ES-I3 (cell line): Measurements from ENCODE around the gene NRXN3.

Experiments used
- H3K36me3 ChIP-seq: 2 replicates; pipeline ENCODE4 v1.6.1; 2013; ENCODE audit warnings: mild to moderate bottlenecking, low read length, control low read depth, moderate library complexity; ENCODE audit not compliant: insufficient read depth
- H3K4me1 ChIP-seq: 2 replicates; pipeline ENCODE4 v1.6.1; 2013; ENCODE audit warnings: mild to moderate bottlenecking, control low read depth, low read length; ENCODE audit not compliant: insufficient read depth
- H3K9ac ChIP-seq: 2 replicates; pipeline ENCODE4 v1.6.1; 2013; ENCODE audit warnings: low read depth, mild to moderate bottlenecking, low read length, moderate library complexity
- H3K9me3 ChIP-seq: 2 replicates; pipeline ENCODE4 v1.6.1; 2013; ENCODE audit warnings: mild to moderate bottlenecking, low read length, moderate library complexity; ENCODE audit not compliant: control insufficient read depth, insufficient read depth

The NRXN3 gene

GRCh38 chr14:79728331-79728730 is 1558.2 kb downstream of the NRXN3 start:
- Histone ChIP-seq H3K4me1 (no peaks in the 10 kb centered on the region), H3K36me3 (no peaks in the 10 kb centered on the region), H3K9ac (no peak overlapping the region), H3K9me3 (no peaks in the 10 kb centered on the region)

- no peaks in the 10 kb centered on the region for H3K36me3 ChIP-seq
- no peak overlapping the region for H3K9ac ChIP-seq
- no peaks in the 10 kb centered on the region for H3K9me3 ChIP-seq
- H3K4me1 ChIP-seq: no peaks in the 10 kb centered on the region
Observed at GRCh38 chr14:79729731-79730130, 1559.6 kb downstream of the NRXN3 start.

DNA sequence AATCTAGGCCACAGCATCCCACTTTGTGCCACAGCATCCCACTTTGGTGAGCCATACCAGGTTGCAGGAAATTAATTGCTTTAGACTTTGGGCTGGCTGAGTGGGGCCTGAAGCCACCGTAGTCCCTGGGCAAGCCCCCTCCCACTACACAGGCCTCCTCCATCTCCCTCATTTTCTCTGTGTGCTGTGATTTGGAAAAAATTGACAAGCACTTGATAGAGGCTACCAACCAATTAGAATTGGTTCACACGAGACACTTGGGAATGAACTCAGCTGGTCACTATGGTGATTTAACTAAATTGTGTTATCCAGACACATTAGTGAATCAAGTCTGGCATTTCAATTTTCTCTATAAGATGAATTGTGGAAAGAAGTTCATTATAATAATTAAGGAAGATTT is 1560.0 kb downstream of the NRXN3 start:
- Histone ChIP-seq H3K9ac (no peak overlapping the region), H3K36me3 (no peaks in the 10 kb centered on the region), H3K4me1 (no peaks in the 10 kb centered on the region), H3K9me3 (no peaks in the 10 kb centered on the region)

DNA sequence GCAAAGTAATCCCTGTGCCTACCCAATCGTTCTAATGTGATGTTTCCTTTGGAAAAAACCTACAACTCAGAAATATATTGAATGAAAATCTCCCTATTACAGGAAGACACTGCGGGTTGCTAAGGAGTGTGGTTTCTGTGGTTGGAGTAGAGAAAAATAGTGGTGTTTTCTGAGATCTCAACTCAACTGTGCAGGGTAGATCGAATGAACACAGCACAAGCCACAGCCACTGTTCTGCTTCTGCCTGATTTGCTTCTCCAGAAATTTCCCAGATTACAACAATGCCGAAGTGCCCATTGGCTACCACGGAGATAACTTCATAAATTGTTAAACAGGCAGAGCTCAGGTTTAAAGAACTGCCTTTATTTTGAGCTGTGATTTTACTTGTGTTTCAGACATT is 1560.8 kb downstream of the NRXN3 start:
- Histone ChIP-seq H3K9me3 (no peaks in the 10 kb centered on the region), H3K4me1 (no peaks in the 10 kb centered on the region), H3K9ac (no peak overlapping the region), H3K36me3 (no peaks in the 10 kb centered on the region)

DNA sequence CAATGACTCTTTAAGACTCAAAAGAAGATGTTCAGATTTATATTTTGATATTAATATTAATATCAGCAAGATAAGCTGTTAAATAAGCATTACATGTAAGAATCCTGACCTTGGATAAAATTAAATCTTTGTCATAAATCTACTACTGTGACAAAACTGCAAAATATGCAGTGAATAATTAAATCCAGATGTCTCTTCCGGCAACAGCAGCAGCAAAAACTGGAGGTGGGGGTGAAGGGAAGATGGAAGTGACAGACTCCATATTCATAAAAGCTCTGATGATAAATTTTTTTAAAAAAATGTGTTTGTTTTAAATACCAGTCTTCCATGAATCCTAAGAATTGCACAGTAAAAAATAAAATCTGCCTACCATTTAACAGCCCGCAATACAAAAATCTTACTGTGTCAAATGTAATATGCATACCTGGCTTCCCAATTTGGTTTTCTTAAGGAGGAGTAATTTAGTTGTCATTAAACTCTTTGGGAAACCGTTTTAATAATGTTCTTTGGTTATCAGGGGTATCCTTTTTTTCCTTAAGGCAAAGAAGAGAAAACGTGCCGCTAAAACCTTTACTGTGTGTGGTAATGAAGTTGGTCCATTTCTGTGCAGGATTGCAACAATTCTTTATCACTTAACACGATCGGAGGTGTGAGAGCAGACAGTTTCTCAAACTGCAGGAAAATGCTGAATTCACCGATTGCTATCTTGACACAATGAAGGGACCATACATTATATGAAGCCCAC is 1562.9 kb downstream of the NRXN3 start:
- H3K36me3 ChIP-seq: no peaks in the 10 kb centered on the region
- H3K9me3 ChIP-seq: peaks cover 8% of the 10 kb centered on the region

GRCh38 chr14:79734151-79734550 is 1564.0 kb downstream of the NRXN3 start:
- H3K4me1 ChIP-seq: no peaks in the 10 kb centered on the region
- H3K36me3 ChIP-seq: no peaks in the 10 kb centered on the region
- H3K9ac ChIP-seq: no peak overlapping the region
- peaks cover 8% of the 10 kb centered on the region for H3K9me3 ChIP-seq

More for the DNA sequence above, 1562.9 kb downstream of the NRXN3 start:
- H3K9ac ChIP-seq: no peak overlapping the region
- no peaks in the 10 kb centered on the region for H3K4me1 ChIP-seq

DNA sequence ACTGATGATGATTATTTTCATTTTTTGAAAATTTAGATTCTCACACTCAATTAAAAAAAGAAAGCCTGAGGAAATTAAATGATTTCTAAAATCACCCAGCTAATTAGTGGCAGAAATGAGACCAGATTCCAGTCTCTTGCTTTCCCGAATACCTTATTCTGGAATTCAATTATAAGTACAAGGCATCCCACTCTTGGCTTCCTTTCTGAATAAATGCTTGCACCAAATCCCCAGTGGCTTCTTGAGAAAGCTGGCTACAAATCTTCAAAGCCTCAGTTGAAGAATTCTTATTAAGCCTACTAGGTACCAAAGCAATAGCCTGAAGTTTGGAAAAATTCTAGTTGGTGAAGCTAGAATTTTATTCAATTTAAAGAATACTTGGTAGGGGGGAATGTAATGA is 1564.5 kb downstream of the NRXN3 start:
- Histone ChIP-seq H3K36me3 (no peaks in the 10 kb centered on the region), H3K9me3 (peaks cover 8% of the 10 kb centered on the region), H3K9ac (no peak overlapping the region), H3K4me1 (no peaks in the 10 kb centered on the region)

- H3K9me3 ChIP-seq: peaks cover 8% of the 10 kb centered on the region
- no peak overlapping the region for H3K9ac ChIP-seq
- H3K4me1 ChIP-seq: no peaks in the 10 kb centered on the region
- no peaks in the 10 kb centered on the region for H3K36me3 ChIP-seq
Observed at GRCh38 chr14:79735121-79735520, 1564.9 kb downstream of the NRXN3 start.

- Histone ChIP-seq H3K36me3 (no peaks in the 10 kb centered on the region), H3K9me3 (peaks cover 8% of the 10 kb centered on the region), H3K4me1 (no peaks in the 10 kb centered on the region; the same call in 1 of the 2 replicates), H3K9ac (no peak overlapping the region)
Observed at GRCh38 chr14:79740066-79740601, 1570.0 kb downstream of the NRXN3 start.

GRCh38 chr14:79742142-79742541 is 1572.0 kb downstream of the NRXN3 start:
- no peaks in the 10 kb centered on the region; the same call in 1 of the 2 replicates for H3K4me1 ChIP-seq
- peaks cover 2% of the 10 kb centered on the region; the same call in 1 of the 2 replicates for H3K9me3 ChIP-seq
- H3K9ac ChIP-seq: no peak overlapping the region
- no peaks in the 10 kb centered on the region for H3K36me3 ChIP-seq

- Histone ChIP-seq H3K9me3 (no peaks in the 10 kb centered on the region), H3K9ac (no peak overlapping the region), H3K4me1 (no peaks in the 10 kb centered on the region; the same call in 1 of the 2 replicates), H3K36me3 (no peaks in the 10 kb centered on the region)
Observed at GRCh38 chr14:79745046-79745445, 1574.9 kb downstream of the NRXN3 start.

DNA sequence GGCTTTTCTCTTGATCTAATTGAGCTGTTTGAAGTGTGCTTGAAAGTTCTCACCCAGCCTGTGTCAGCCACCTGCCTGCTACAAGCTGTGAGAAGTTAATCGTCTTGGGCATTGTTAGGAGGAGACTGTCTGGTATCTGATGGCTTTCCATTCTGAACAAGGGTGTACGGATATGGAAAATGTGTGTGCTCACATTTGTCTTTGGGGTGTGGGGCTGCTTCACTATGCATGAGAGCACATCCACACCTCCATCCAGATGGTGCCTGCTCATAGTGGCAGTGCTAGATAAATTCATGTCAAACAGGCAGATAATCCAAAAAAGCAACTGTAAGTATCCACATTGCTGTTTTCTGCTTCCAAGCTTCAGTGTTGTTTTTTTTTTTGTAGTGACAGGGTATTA is 1578.9 kb downstream of the NRXN3 start:
- no peaks in the 10 kb centered on the region for H3K9me3 ChIP-seq

DNA sequence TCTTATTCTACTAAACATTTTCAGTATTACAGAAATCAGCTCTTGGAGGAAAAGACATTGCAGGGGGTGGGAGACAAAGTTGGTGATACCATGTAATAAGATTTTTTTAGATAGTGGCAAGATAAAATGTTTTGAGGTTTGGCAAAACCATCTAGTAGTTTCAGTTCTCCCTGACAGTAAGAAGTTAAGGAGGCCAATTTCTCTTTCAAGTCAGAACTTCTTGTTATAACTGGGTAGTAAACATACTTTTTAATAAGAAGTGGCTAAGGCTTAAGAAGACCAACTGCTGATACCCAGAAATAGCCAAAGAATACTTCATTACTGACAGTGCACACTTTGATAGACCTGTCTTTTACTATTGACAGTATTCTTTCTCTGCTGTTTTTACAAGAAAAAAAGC is 1588.8 kb downstream of the NRXN3 start:
- Histone ChIP-seq H3K36me3 (no peaks in the 10 kb centered on the region), H3K4me1 (no peaks in the 10 kb centered on the region), H3K9ac (no peak overlapping the region), H3K9me3 (0 out of 2 replicates have a peak, but pooled peaks cover 5% of the 10 kb centered on the region)

More for the DNA sequence above, 1578.9 kb downstream of the NRXN3 start:
- H3K36me3 ChIP-seq: no peaks in the 10 kb centered on the region
- no peaks in the 10 kb centered on the region for H3K4me1 ChIP-seq
- H3K9ac ChIP-seq: no peak overlapping the region

DNA sequence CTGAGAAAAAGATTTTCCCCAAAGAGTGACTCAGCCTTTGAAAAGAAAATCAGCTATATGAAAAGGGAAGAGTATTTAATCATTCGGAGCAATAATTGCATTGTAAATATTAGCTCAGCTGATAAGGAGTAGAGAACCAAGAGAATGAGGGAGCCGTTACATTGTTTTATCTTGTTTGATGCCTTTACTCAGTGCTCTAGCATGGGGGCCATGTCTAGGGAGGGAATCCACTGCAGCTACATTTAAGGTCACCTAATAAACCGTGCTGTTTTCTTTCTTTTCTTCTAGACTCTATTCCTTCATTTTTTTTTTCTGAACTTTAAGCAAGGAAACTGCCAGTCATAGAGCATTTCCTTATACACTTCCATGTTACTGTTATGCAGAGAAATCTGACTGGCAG is 1594.2 kb downstream of the NRXN3 start:
- H3K36me3 ChIP-seq: no peaks in the 10 kb centered on the region
- H3K9ac ChIP-seq: no peak overlapping the region
- peaks cover 6% of the 10 kb centered on the region; the same call in 1 of the 2 replicates for H3K9me3 ChIP-seq
- H3K4me1 ChIP-seq: no peaks in the 10 kb centered on the region

DNA sequence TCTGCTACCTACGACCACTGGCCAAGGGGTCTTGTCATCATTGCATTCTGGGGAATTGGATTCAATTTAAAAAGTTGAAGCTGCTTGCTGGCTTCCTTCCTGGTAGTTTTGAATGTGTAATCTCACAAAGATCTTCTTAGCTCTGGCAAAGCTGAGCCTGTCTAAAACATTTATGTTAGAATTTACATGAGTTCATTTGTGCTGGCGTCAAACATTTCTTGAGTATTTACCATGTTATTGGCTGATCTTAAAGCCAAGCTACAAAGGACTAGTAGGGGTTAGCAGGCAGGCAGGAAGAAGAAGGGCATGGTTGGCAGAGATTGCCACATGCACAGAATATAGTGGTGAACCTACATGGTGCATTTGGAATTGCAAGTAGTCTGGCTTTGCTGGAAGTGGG is 1596.3 kb downstream of the NRXN3 start:
- Histone ChIP-seq H3K4me1 (no peaks in the 10 kb centered on the region), H3K9me3 (peaks cover 6% of the 10 kb centered on the region; the same call in 1 of the 2 replicates), H3K9ac (no peak overlapping the region), H3K36me3 (no peaks in the 10 kb centered on the region)
